LNCaP clone FGC (cell line): ENCODE data around the gene MAD1L1.

ENCODE experiments used
- DNase-seq: peaks from one replicate; pipeline ENCODE4 v3.0.0-alpha.2; 2011; ENCODE audit warnings: low read depth
- H3K4me3 ChIP-seq: 2 replicates; pipeline ENCODE4 v1.5.1; 2011; ENCODE audit warnings: mild to moderate bottlenecking, low read depth, low read length, control low read depth
- CTCF ChIP-seq: IDR thresholded peaks from 2 replicates; pipeline ENCODE4 v1.5.1; 2012; ENCODE audit warnings: mild to moderate bottlenecking; ENCODE audit not compliant: control insufficient read depth, insufficient read depth; ENCODE audit errors: extremely low read depth

Gene MAD1L1

GRCh38 chr7:1902231-1902855, 330.4 kb downstream of the MAD1L1 start:
- TF ChIP-seq CTCF: no peak
- no peak for DNase-seq
- no peak overlapping the region for H3K4me3 ChIP-seq

GRCh38 chr7:1901431-1902210, 331.1 kb downstream of the MAD1L1 start:
- TF ChIP-seq CTCF: no peak
- no peak overlapping the region for H3K4me3 ChIP-seq
- DNase-seq: no peak

GRCh38 chr7:1900847-1901246, 331.9 kb downstream of the MAD1L1 start:
- no peak for TF ChIP-seq CTCF

GRCh38 chr7:1899951-1900762, 332.6 kb downstream of the MAD1L1 start:
- DNase-seq: no peak
- TF ChIP-seq CTCF: no peak
- H3K4me3 ChIP-seq: no peak overlapping the region

More at GRCh38 chr7:1900847-1901246, 331.9 kb downstream of the MAD1L1 start:
- no peak for DNase-seq
- H3K4me3 ChIP-seq: no peak overlapping the region

GRCh38 chr7:1899196-1899595, 333.5 kb downstream of the MAD1L1 start:
- DNase-seq: no peak
- H3K4me3 ChIP-seq: no peak overlapping the region
- TF ChIP-seq CTCF: no peak

GRCh38 chr7:1898628-1899185, 334.0 kb downstream of the MAD1L1 start:
- no peak overlapping the region for H3K4me3 ChIP-seq
- no peak for TF ChIP-seq CTCF
- DNase-seq: no peak
